Keratinocyte (primary cell): ENCODE results near the gene LIN9.

Experiments used
- CTCF ChIP-seq, 3 experiments: IDR thresholded peaks in 1 of 3; conservative IDR thresholded peaks in 1 of 3; optimal IDR thresholded peaks in 1 of 3; 2 replicates in 2 of 3; 3 replicates in 1 of 3; pipeline versions ENCODE3 to v1.5.1; 2011; ENCODE audit warnings: low read length in 3 of 3, mild to moderate bottlenecking in 3 of 3, moderate library complexity in 2 of 3, control low read depth in 1 of 3, inconsistent platforms in 1 of 3; ENCODE audit not compliant: insufficient read depth in 2 of 3; ENCODE audit errors: extremely low read depth in 1 of 3
- EZH2 ChIP-seq: IDR thresholded peaks from one replicate; pipeline ENCODE4 v1.6.1; 2012; ENCODE audit warnings: inconsistent platforms, mild to moderate bottlenecking, low read length, moderate library complexity

DNA sequence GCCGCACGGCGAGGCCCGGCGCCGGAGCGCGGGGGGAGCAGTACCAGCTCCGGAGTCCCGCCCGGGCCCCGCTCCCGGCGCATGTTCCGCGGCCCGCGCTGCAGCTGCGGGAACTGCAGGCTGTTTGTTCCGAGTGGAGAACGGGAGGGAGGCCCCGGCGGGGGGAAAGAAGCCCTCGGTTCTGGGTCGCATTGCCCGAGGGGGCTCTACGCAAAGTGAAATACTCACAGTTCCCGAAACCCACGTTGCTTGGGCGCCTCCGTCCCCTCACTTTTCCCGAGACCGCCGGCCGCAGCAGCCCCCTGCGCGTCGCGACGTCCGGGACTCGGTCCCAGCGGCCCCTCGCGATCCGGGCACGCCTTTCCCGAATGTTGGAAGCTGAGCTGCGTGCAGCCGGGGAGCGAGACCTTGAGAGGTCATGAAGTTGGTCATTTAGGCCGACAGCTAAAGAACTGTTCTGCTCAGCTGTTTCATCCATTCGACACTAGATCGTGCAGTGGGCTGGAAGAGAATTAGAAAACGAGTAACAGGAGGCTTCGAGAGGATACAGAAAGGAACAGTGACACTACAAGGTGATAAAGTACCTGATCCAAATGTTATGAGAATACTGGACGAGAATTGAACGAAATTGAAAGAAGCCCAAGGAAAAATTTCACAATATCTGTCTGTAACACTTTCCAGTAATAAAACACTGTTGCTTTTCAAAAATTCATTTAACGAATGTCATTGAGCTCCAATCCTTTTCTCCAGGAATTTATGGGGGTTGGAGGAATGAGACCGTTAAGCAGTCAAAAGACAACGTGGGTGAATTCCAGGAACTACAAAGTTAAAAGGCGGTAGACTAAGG, 657 bp upstream of the LIN9 start:
- TF ChIP-seq EZH2 (no peak), CTCF (optimal IDR thresholded peaks at IDR 0.05 in 1 of 3, IDR thresholded peaks at IDR 0.05 in 1 of 3, conservative IDR thresholded peaks at IDR 0.05 in 1 of 3; ENCODE audit: extremely low read depth in 1 of 3, insufficient read depth in 2 of 3, low read length in 3 of 3) (peak in 1 of 3 experiments; percentile 23)
